Activated CD8-positive, alpha-beta memory T cell treated with anti-CD3 and anti-CD28 coated beads for 24 hours (primary cell): ENCODE results near the gene ATP6V1F.

Experiments
- DNase-seq: peaks from one replicate; pipeline ENCODE4 v3.0.0-alpha.2; 2020

ATP6V1F gene

GRCh38 chr7:128849156-128849515 is 13.5 kb upstream of the ATP6V1F start:
- no peak for DNase-seq

- no peak for DNase-seq
Observed at GRCh38 chr7:128849804-128850490, 12.7 kb upstream of the ATP6V1F start.

- no peak for DNase-seq
Observed at GRCh38 chr7:128852537-128853254, 10.0 kb upstream of the ATP6V1F start.

DNA sequence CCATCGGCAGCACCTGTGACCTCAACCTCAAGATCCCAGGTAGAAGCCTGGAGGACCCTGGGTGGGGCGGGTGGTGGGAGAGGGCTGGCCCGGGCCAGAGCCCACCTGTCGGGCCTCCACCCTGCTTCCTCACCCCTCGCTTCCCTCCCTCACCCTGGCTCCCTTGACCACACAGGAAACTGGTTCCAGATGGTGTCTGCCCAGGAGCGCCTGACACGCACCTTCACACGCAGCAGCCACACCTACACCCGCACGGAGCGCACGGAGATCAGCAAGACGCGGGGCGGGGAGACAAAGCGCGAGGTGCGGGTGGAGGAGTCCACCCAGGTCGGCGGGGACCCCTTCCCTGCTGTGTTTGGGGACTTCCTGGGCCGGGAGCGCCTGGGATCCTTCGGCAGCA is 8.9 kb upstream of the ATP6V1F start:
- no peak for DNase-seq

DNA sequence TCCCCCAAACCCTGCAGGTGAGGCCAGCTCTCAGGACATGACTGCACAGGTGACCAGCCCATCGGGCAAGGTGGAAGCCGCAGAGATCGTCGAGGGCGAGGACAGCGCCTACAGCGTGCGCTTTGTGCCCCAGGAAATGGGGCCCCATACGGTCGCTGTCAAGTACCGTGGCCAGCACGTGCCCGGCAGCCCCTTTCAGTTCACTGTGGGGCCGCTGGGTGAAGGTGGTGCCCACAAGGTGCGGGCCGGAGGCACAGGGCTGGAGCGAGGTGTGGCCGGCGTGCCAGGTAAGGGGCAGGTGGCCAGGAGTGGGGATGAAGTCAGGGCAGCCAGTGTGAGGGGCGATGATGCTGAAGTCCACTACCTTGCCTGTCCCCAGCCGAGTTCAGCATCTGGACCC is 8.3 kb upstream of the ATP6V1F start:
- DNase-seq = no peak

GRCh38 chr7:128855559-128855958 is 7.1 kb upstream of the ATP6V1F start:
- DNase-seq = no peak

DNA sequence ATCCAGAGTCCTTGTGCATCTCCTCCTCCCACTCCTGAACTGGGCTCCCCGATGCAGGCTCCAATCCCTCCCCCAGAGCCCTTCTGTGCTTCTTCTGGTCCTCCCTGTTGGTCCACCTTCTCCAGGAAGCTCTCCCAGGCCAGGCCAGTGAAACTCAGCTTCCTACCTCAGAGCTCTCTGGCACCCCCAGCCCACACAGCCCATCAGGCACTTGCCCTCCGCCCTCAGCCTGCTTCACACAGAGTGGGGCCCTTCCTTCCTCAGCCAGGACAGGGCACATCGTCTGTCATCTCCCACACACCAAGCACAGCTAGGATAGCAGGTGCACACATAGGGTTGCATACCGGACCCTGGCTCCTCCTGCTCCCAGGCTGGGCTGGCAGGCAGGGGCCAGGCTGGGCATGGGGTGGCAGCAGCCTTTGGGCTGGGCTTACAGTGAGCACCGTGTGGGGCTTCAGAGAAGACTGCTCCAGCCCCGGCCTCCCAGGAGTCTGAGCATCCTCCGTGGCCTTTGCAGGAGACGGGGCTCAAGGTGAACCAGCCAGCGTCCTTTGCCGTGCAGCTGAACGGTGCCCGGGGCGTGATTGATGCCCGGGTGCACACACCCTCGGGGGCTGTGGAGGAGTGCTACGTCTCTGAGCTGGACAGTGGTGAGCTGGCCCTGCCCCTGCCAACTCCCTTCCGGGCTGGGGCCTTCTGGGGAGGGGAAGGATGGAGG is 6.5 kb upstream of the ATP6V1F start:
- DNase-seq = no peak

DNA sequence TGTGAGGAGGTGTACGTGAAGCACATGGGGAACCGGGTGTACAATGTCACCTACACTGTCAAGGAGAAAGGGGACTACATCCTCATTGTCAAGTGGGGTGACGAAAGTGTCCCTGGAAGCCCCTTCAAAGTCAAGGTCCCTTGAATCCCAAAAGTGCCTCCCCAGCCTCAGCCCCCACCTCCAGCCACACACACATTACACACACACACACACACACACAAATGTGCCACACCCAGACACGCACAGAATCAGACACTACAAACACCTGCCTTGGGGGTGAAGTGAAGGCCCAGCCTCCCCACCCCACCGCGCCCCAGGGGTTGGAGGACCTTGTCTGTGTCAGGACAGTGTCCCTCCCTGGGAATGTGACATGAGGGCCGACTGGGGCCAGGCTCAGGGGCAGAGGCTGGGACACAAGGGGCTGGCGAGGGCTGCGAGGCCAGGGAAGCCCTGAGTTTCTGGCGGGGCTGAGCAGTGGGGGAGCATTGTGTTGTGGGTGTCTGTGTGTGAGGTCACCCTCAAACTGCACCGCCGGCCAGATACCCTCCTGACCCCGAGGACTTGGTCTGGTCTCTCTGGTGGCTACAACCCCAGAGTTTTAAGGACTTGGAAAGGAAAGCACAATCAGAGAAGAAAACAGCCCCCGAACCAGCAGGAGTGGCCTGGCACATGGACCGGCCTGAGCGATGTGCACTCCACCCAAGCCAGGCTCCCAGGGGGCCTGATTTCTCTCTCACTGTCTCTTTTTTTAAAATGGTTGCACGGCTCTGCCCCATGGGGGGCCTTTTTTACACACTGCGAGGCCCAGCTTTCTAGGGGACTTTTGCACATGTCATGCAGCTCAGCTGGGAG is 4.0 kb upstream of the ATP6V1F start:
- no peak for DNase-seq

DNA sequence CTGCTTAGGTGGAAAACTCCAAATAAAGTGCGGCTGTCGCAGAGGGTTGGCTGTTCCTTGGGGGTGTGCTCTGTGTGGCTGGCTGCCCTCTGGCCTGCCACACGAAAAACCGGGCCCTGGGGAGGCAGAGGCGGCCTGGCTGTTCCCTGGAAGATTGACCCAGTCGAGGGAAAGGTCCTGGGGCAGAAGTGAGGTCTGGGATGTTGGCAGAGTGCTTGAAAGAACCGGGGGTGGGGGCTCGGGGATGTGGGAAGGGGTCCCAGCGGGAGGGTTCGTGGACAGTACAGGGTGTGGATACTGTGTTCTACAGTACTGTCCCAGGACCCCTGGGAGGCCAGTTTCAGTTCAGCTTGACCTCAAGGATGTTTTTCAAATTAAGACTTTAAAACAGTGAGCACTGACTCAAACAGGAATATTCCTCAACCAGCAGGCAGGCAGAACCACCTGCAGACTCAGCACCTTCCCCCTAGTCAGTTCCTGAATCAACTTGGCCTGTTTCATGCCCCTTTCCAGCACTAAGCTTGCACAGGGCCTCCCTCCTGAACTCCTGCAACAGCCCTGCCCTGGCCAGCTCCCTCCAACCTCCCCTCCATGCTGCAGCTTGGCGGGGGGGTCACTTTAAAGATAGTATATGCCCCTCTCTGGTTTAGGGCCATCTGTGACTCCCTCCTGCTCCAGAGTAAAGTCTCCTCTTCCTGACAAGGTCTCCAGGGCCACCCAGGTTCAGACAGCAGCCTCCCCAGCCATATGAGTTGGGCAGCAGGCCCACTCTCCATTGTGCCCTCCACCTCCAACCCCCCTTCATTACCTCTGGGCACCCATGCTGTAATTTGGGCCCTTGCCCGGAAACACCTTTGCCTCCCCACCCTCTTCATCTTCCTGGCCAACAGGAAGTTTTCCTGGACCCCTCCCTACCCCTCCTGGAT is 3.2 kb upstream of the ATP6V1F start:
- no peak for DNase-seq

- DNase-seq = no peak
Observed at GRCh38 chr7:128860158-128861073, 2.2 kb upstream of the ATP6V1F start.

- no peak for DNase-seq
Observed at GRCh38 chr7:128861957-128862570, 592 bp upstream of the ATP6V1F start.

DNA sequence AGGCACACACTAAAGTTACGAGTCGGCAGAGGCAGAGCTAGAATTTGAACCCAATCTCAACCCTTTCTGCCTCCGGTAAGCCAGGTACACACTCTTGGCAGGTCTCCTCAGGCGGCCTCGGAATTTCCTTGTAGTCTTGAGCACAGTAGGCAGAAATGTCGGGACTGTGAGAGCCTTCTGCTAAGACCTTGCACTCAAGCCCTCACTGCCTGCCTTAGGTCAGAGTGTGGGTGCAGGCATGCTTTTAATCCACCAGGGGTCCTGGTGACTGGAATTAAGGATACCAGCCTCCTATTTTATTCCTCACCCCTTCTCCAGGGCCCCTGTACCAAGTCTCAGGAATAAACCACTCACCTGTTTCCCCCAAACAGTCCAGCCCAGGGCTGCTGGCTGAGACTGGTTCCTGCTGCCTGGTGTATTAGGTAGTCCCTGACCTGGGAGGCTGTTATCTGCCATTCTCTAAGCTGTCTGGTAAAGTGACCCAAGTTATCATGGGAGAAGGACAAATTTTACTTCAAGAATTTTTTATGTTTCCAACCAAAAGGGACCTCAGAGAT is 855 bp downstream of the ATP6V1F start:
- peak; percentile 75 for DNase-seq

GRCh38 chr7:128865303-128865702 is 2.6 kb downstream of the ATP6V1F start:
- no peak for DNase-seq

DNA sequence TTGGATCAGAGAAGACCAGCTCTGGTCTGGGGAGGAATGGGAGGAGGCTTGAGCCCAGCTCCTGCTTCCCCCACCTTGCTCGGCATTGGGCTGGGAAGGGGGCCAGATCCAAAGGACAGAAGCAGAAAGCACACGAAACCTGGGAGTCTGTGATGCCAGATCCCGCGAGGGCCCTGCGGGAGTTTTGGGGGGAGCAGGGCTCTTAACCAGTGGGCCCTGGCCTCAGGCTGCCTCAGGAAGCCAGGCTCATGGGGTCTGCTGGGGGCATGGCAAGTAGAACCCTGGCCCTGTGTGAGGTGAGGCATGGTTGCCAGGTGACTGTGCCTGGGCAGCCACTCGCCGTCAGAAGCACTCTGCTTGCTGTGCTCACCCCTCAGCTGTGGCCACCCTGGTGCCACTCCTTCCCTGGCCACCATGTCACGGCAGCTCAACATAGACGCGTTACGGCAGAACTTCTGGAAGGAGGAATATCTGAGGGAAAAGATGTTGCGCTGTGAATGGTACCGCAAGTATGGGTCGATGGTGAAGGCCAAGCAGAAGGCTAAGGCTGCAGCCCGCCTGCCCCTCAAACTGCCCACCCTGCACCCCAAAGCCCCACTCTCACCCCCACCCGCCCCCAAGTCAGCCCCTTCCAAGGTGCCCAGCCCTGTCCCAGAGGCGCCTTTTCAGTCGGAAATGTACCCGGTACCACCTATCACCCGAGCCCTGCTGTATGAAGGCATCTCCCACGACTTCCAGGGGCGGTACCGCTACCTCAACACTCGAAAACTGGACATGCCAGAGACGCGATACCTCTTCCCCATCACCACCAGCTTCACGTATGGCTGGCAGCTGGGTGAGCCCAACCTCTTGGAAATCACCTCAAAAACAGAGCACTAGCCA is 3.6 kb downstream of the ATP6V1F start:
- no peak for DNase-seq

DNA sequence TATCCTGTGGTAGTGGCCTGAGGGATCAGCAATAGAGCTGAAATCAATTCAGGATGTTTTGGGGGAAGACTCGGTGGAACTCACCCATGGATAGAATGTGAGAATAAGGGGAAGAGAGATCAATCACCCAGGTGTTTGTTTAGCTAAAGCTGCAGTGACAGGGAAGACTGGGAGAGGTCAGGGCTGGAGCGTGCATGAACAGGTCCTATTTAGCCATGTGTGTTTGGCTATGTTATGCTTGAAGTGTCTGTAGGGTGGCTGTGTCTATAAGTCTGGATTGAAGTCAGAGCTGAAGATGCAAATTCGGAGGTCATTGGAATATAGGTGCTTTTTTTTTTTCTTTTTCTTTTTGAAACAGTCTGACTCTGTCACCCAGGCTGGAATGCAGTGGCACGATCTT is 4.6 kb downstream of the ATP6V1F start:
- DNase-seq = no peak

DNA sequence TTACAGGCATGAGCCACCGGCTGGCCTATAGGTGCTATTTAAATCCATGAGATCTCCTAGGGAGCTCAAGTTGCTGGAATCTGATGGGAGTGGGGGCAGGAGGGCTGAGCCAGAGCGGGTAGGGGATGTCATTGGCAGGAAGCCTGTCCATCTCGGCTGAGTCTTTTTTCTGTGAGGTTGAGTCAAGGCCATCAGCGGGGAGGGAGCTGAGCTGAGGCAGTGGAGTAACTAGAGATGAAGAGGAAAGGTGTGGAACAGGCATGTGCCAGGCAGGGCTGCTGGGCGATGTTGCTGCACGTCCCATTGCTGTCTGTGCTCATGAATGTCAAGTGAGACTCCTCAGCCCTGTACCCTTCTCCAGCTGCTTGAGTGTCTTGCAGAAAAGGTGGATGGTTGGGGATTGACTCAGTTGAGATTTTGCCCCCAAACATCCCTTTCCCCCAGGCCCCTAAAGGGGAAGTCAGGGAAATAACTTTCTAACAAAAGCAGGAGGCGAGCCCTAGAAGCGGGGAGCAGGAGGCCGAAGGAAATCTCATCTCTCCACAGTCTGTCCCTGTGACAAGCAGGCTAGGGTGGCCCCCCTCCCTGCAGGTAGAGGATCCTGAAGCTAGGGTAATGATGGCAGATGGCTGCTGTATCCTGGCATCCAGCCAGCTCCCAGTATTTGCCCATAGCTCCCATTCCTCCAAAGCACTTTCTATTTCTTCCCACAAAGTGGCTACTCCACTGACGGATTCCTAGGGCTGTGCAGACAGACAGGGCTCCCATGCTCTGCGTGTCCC is 5.4 kb downstream of the ATP6V1F start:
- DNase-seq = no peak

DNA sequence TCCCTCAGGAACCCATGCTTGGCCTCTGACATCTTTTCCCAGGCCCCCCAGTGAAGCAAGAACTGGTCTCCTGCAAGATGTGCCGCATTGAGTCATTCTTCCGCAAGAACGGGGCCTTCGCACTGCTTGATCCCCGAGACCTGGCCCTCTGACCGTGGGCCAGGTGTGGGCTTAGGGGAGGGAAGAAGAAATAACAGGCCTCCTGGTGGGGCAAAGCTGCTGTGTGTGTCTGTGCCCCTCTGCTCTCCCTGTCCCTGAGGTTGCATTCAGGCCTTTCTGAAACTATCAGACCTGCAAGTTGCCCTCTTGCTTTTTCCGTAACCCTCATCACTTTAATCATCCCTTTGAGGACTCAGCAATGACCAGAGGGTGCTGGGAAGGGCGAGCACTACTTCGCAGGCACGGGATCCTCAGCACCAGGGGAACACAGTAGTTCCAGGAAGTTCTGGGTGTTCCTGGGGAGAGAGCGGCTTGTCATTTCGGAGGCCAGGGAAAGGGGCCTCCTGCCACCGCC is 6.0 kb downstream of the ATP6V1F start:
- no peak for DNase-seq
